Choroid plexus epithelial cell (primary cell): ENCODE results near the gene CPA1.

Experiments
- DNase-seq: peaks from one replicate; pipeline ENCODE4 v3.0.0-alpha.2; 2010; ENCODE audit warnings: low read depth
- H3K4me3 ChIP-seq: 2 replicates; pipeline ENCODE4 v1.5.1; 2011; ENCODE audit warnings: low read depth, mild to moderate bottlenecking, control low read depth, low read length, moderate library complexity
- TF ChIP-seq, protein P1 (sequence below): conservative IDR thresholded peaks from 2 replicates; pipeline ENCODE4 v1.5.1; 2011; ENCODE audit warnings: low read depth, mild to moderate bottlenecking, control low read depth, inconsistent platforms, low read length, moderate library complexity

The CPA1 gene

DNA sequence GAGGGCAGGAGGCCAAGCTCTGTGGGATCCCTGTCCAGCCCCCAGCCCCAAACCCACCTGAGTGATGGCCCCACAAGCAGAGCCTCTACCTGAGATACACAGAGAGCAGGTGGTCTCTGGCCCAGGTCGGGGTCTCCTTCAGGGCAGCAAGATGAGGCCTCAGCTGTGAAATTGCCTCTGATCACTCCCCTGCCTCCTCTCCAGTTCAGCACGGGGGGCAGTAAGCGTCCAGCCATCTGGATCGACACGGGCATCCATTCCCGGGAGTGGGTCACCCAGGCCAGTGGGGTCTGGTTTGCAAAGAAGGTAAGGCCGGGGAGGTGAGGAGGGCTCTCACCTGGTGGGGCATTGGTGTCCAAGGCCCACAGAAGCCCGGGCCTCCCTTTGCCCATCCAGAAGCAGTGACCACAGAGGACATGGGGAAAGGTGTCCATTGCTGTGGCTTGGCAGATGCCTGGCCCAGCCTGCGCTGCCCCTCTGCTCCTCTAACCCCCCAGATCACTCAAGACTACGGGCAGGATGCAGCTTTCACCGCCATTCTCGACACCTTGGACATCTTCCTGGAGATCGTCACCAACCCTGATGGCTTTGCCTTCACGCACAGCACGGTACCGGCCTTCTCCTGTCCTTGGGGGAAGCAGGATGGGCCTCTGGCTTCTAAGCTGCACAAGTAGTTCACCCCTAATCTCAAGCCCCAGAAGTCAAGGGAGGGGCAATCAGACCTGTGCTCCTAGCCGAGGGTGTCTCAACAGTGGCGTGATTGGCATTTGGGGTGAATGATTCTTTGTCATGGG is 3.1 kb downstream of the CPA1 start:
- H3K4me3 ChIP-seq = no peak overlapping the region
- TF ChIP-seq, protein P1, sequence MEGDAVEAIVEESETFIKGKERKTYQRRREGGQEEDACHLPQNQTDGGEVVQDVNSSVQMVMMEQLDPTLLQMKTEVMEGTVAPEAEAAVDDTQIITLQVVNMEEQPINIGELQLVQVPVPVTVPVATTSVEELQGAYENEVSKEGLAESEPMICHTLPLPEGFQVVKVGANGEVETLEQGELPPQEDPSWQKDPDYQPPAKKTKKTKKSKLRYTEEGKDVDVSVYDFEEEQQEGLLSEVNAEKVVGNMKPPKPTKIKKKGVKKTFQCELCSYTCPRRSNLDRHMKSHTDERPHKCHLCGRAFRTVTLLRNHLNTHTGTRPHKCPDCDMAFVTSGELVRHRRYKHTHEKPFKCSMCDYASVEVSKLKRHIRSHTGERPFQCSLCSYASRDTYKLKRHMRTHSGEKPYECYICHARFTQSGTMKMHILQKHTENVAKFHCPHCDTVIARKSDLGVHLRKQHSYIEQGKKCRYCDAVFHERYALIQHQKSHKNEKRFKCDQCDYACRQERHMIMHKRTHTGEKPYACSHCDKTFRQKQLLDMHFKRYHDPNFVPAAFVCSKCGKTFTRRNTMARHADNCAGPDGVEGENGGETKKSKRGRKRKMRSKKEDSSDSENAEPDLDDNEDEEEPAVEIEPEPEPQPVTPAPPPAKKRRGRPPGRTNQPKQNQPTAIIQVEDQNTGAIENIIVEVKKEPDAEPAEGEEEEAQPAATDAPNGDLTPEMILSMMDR = no peak
- no peak for DNase-seq

DNA sequence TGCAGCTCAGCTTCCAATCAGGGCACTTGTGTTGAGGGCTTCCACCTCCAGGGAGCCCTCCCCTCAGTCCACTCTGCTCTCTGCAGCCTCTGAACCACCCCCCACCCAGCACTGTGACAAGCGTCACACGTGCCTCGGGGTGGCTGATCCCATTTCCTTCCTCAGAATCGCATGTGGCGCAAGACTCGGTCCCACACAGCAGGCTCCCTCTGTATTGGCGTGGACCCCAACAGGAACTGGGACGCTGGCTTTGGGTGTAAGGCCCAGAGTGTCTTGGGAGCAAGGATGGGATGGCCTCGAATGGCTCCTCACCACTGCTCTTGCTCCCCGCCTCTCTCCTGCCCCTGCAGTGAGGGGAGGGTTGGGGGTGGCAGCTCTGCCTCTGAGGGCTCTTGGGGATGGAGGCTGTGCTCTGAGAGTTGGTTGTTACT is 4.1 kb downstream of the CPA1 start:
- no peak for DNase-seq
- TF ChIP-seq, protein P1 = no peak
- H3K4me3 ChIP-seq = no peak overlapping the region

DNA sequence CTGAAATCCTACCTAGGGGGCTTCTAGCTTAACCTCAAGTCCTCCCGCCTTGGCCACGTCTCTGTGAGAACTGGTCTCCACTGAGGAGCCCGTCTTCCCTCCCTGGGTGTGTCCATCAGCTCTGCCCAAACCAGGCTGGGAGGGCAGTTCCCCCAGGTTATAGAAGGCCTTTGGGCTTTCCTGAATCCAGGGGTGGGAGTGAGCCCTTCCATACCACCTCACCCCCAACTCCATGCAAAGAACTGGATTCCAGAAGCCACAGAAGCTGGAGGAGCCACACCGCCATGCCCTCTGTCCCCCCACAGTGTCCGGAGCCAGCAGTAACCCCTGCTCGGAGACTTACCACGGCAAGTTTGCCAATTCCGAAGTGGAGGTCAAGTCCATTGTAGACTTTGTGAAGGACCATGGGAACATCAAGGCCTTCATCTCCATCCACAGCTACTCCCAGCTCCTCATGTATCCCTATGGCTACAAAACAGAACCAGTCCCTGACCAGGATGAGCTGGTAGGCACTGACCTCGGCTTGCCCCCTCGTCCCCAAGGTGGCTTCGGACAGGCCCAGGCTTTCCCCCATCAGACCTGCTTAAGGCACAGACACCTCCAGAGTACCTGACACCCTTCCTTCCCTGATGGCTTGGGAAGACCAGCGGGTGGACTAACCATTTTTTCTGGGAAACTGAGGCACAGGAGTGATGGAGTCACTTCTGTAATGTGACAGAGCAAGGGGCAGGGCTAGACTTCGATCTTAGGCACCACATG is 4.7 kb downstream of the CPA1 start:
- DNase-seq = no peak
- TF ChIP-seq, protein P1 = no peak
- H3K4me3 ChIP-seq = no peak overlapping the region

DNA sequence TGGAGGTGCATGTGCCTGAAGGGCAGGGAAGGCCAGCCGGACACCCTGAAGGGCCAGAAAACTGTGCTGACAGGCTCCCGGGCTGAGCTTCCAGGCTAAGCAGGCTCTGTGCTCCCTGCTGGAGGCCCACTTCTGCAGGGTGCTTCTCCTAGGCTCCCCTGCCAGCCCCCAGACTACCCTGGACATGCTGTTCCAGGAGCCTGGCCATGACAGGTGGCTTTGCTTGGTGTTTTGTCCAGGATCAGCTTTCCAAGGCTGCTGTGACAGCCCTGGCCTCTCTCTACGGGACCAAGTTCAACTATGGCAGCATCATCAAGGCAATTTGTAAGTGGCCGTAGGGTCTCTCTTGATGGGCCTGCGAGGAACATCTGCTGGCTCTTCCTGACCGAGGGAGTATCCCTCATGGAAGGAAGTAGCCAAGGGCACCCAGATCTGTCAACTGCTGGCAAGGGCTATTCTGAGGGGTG is 5.3 kb downstream of the CPA1 start:
- DNase-seq = no peak
- TF ChIP-seq, protein P1 = no peak
- no peak overlapping the region for H3K4me3 ChIP-seq

DNA sequence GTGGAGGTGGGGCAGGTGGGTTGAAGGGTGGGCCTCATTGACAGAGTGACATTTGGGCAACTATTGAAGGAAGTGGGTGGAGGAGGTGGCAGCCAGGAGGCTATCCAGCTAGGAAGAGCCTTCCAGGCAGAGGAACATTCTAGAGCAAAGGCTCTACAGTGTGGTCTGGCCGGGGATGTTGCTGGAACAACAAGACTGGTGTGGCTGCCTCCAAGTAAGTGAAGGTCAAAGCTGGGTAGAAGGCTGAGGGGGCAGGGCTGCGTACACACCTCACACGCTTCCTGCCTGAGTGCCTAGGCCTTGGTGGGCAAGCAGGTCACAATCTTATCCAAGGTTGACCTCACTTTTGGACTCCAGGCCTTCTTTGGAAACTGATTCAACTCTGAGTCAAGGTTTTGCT is 6.6 kb downstream of the CPA1 start:
- TF ChIP-seq, protein P1 = no peak
- no peak for DNase-seq
- H3K4me3 ChIP-seq = no peak overlapping the region

DNA sequence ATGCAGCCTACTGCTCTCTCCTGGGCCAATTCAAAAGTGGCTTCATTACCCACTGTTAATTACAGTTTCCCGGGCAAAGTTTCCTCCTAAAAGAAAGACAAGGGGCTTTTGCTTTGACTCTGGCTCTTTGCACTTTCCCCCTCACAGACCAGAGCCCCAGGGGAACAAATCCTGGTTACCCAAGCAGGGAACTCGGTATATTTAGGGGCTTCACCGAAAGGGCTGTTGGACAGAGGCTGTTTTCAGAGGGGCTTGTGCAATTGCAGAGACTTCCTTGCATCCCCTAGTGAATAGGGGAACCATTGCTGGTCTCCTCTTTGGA is 7.0 kb downstream of the CPA1 start:
- no peak overlapping the region for H3K4me3 ChIP-seq
- TF ChIP-seq, protein P1 = no peak
- DNase-seq = no peak
